ENCODE data around the gene ACBD4. TPM values are rescaled to one million over a fixed set of nuclear protein-coding genes. Genes with fewer than 3 reads are reported as not detected.

Gene ACBD4
- total and polyA plus RNA-seq, 2 of the 13 experiments (the other 11 are each of a cell fraction or from before 2014, with no cell fraction given): 16.1 to 26.9 TPM

- TF ChIP-seq PRDM15 (CRISPR knock-in tag; IDR thresholded peaks at IDR 0.05) (0 out of 2 replicates have a peak, but pooled peaks have one; percentile 50), NFAT5 (CRISPR knock-in tag; IDR thresholded peaks at IDR 0.05) (no peak; the same call in none of the 2 replicates), SMYD3 (CRISPR knock-in tag; IDR thresholded peaks at IDR 0.05) (no peak), ZSCAN12 (CRISPR knock-in tag; IDR thresholded peaks at IDR 0.05) (no peak; the same call in 1 of the 2 replicates), REST (IDR thresholded peaks at IDR 0.05; ENCODE audit: borderline replicate concordance in 1 of 2, low read depth in 1 of 2, low read length in 2 of 2) (peak in 1 of 2 experiments; percentile 62; a peak in 1 of 4 replicates), ZNF576 (CRISPR knock-in tag; IDR thresholded peaks at IDR 0.05) (no peak), MNT (IDR thresholded peaks at IDR 0.05) (no peak), BHLHE40 (IDR thresholded peaks at IDR 0.05; ENCODE audit: low read length) (peak; percentile 35), ZNF800 (CRISPR knock-in tag; IDR thresholded peaks at IDR 0.05) (peak; percentile 77; the same call in 1 of the 2 replicates)
These were observed 25.2 kb downstream of the ACBD4 start (continued) for GRCh38 chr17:45160447-45161287.
